NCI-H345 (cell line): ENCODE results near the gene LCN2.
"Not testable (repeated sequence)": the region's sequence is repeated elsewhere in the genome, so short reads cannot be mapped to it uniquely, and the experiment has no call there.

Experiments used
- DNase-seq: peaks from one replicate; lab custom pipeline; 2025; lab: John Stamatoyannopoulos, UW

LCN2 gene

GRCh38 chr9:128149001-128149701, at the start of gene LCN2:
LCN2 (plus strand) TSS chr9:128149453; CDS start chr9:128149526, 73 bp downstream.
- DNase-seq, result no peak

- DNase-seq, result no peak
Measured at GRCh38 chr9:128099932-128100491, 49.2 kb upstream of the LCN2 start.

GRCh38 chr9:128100581-128100980, 48.7 kb upstream of the LCN2 start:
- DNase-seq, result no peak

GRCh38 chr9:128101231-128101661, 48.0 kb upstream of the LCN2 start:
- no peak for DNase-seq

GRCh38 chr9:128101690-128102089, 47.6 kb upstream of the LCN2 start:
- DNase-seq, result no peak

GRCh38 chr9:128102196-128102595, 47.1 kb upstream of the LCN2 start:
- no peak for DNase-seq

GRCh38 chr9:128102861-128103588, 46.2 kb upstream of the LCN2 start:
- DNase-seq, result no peak

- DNase-seq, result no peak
Measured at GRCh38 chr9:128103589-128103962, 45.7 kb upstream of the LCN2 start.

- peak; percentile 22 for DNase-seq
Measured at GRCh38 chr9:128104171-128104618, 45.1 kb upstream of the LCN2 start.

- no peak for DNase-seq
Measured at GRCh38 chr9:128105538-128106175, 43.6 kb upstream of the LCN2 start.

GRCh38 chr9:128106181-128106939, 42.9 kb upstream of the LCN2 start:
- DNase-seq, result no peak

GRCh38 chr9:128106940-128107467, 42.2 kb upstream of the LCN2 start:
- DNase-seq, result no peak

- DNase-seq, result no peak
Measured at GRCh38 chr9:128107468-128108268, 41.6 kb upstream of the LCN2 start.

GRCh38 chr9:128108269-128109049, 40.8 kb upstream of the LCN2 start:
- DNase-seq, result no peak

- no peak for DNase-seq
Measured at GRCh38 chr9:128109050-128109709, 40.1 kb upstream of the LCN2 start.

GRCh38 chr9:128111726-128112125, 37.5 kb upstream of the LCN2 start:
- not testable (repeated sequence) for DNase-seq

GRCh38 chr9:128113526-128114325, 35.5 kb upstream of the LCN2 start:
- DNase-seq, result no peak

GRCh38 chr9:128114326-128115186, 34.7 kb upstream of the LCN2 start:
- DNase-seq, result no peak
